NCI-H2196 treated with DMSO at 0.1 percent for 48 hours (cell line): Measurements from ENCODE around the gene YTHDF1.
"Not testable (repeated sequence)": the region's sequence is repeated elsewhere in the genome, so short reads cannot be mapped to it uniquely, and the experiment has no call there.

Experiments
- DNase-seq: peaks from one replicate; lab custom pipeline; 2025; ENCODE audit not compliant: unreplicated experiment; lab: John Stamatoyannopoulos, UW

Gene YTHDF1

GRCh38 chr20:63227260-63227659 is 11.3 kb upstream of the YTHDF1 start:
- DNase-seq = no peak

- DNase-seq = no peak
Measured at GRCh38 chr20:63226042-63226943, 10.4 kb upstream of the YTHDF1 start.

DNA sequence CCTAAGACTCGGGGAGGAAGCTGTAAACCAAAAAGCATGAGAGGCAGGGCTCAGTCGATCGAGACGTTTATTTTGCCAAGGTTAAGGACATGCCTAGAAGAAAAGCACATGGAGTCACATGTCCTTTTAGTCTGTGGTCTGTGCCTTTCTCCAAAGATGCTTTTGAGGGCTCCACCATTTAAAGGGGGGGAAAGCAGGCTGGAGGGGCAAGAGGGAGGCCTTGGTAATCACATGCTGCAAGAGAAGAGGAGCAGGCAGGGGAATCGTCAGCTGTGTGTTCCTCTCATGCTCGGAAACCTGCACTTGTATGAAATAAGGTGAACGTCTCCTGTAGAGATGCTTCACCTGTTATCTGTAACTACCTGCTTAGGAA is 9.1 kb upstream of the YTHDF1 start:
- DNase-seq = peak; percentile 64

GRCh38 chr20:63224412-63225081 is 8.6 kb upstream of the YTHDF1 start:
- peak; percentile 65 for DNase-seq

- DNase-seq = no peak
Measured at GRCh38 chr20:63223826-63224207, 7.9 kb upstream of the YTHDF1 start.

GRCh38 chr20:63223121-63223825 is 7.3 kb upstream of the YTHDF1 start:
- DNase-seq = no peak

DNA sequence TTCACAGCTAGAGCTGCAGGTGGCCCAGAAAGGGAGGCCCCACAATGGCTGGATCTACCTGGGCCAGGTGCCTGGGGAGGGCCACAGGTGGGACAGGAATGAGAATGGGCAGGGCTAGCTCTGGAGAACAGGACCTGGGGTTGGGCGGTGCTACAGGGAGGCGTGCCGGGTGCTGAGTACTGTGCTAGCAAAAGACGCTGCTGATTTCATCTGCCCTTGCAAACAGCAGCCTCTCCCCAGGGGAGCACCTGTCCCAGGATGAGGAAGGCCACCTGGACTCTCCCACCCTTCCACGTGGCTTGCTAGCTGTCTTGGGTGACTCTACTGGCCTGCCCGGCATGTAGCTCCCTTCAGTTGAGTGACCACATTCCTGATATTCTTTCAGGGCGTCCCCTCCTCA is 6.6 kb upstream of the YTHDF1 start:
- no peak for DNase-seq

GRCh38 chr20:63221400-63222053 is 5.6 kb upstream of the YTHDF1 start:
- DNase-seq = not testable (repeated sequence)

DNA sequence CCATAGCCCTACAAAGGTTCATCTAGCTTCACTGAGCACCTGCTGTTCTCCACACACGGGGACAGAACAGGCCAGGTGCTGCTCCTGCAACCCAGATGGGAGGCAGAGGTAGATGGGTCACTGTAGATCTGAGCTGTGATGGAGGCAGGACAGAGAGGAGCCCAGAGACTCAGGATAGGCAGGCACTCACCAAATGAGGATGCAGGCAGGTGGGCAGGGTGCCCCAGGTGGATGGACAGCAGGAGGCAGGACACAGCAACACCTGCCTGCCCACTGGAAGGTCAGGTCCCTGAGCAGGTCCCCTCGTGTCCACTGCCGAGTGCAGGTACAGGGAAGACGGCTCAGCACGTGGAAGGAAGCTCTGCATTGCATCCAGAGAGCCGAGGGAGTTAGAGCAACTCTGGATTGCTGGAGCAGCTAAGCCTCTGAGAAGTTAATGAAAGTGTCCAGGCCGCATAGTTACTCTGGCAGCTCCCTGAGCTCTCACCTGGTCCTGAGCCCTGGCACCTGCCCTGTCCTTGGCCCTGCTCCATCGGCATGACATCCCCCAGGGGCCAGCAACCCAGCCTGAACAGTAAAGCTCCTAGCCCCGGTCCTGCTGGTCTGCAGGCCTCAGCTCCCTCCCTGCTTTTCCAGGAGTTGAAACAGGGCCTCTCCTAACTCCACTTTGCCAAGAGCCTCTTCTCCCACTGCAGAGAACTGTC is 4.9 kb upstream of the YTHDF1 start:
- DNase-seq = no peak

GRCh38 chr20:63219866-63220521 is 4.1 kb upstream of the YTHDF1 start:
- no peak for DNase-seq

DNA sequence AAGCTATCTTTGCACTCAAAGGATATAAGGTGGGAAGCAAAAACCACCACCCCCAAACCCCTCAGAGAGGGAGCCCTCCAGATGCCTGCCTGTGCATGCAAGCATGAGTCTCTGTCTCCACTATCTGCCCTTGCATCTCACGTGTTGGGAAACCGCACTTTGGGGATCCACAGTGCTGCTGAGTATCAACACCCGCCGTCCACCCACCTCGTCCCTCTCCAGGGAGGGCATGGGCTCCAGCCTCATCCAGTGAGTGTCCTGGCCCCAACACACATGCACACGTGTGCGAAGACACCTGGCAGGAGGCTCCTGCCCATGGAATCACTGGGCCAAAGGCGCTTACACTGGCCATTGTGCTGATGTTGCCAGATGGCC is 3.5 kb upstream of the YTHDF1 start:
- no peak for DNase-seq

GRCh38 chr20:63218701-63219446 is 2.9 kb upstream of the YTHDF1 start:
- DNase-seq = no peak

- DNase-seq = no peak
Measured at GRCh38 chr20:63217706-63218105, 1.8 kb upstream of the YTHDF1 start.

- DNase-seq = no peak
Measured at GRCh38 chr20:63216849-63217471, 1.0 kb upstream of the YTHDF1 start.

- peak; percentile 29 for DNase-seq
Measured at GRCh38 chr20:63215101-63216040, 560 bp downstream of the YTHDF1 start.

- no peak for DNase-seq
Measured at GRCh38 chr20:63214514-63214913, 1.4 kb downstream of the YTHDF1 start.

DNA sequence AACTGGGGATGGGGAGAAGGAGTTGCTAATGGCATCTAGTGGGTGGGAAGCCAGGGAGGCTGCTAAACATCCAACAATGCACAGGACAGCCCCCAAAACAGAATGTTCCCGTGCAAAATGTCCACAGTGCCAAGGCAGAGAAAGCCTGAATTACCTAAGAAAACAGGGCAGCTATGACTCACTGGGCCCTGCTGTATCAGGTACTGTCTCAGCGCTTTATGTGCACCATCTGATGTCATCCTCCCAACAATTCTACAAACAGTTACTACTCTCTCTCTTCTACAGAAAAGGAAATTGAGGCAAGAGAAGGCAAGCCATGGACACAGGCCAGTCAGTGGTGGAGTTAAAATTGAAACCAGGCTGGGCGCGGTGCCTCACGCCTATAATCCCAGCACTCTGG is 3.1 kb downstream of the YTHDF1 start:
- DNase-seq = no peak

DNA sequence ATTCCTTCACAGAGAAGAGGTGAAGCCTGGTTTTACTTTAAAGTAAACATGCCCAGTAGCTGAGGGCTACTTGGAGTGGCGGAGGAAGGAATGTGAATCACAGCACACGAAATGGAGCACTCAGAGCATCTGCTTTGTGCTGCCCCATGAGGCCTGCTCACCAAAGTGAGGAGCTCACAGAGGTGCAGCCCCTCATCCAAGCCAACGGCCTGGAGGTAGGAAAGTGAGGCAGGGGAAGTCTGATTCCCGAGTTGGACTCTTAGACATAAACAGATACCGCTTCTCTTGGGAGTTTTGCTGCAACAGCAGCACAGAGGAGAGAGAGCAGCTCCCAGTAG is 3.6 kb downstream of the YTHDF1 start:
- no peak for DNase-seq
